Vagina (tissue), 2 donors: ENCODE data around the gene STRIT1.

Experiments
- CTCF ChIP-seq, 3 experiments: fragments of 450-650 bp in 2 of 3; fragments of 200-600 bp in 1 of 3; sonication (generic) in 1 of 3; IDR thresholded peaks; one replicate each; pipeline ENCODE4 v1.5.1; 2017 to 2019; ENCODE audit warnings: antibody characterized with exemption in 3 of 3, mild to moderate bottlenecking in 2 of 3, moderate library complexity in 2 of 3
- POLR2A ChIP-seq, 2 donors: fragments of 450-650 bp; IDR thresholded peaks; one replicate each; pipeline ENCODE4 v1.6.1; 2017; ENCODE audit warnings: antibody characterized with exemption in 2 of 2, mild to moderate bottlenecking in 2 of 2, moderate library complexity in 2 of 2

GRCh38 chr3:155254445-155254844 is 39.0 kb downstream of the STRIT1 start:
- TF ChIP-seq CTCF (IDR thresholded peaks at IDR 0.05): no peak
- TF ChIP-seq POLR2A (IDR thresholded peaks at IDR 0.05): no peak
